Measurements from ENCODE around the gene KCNMB2.

DNA sequence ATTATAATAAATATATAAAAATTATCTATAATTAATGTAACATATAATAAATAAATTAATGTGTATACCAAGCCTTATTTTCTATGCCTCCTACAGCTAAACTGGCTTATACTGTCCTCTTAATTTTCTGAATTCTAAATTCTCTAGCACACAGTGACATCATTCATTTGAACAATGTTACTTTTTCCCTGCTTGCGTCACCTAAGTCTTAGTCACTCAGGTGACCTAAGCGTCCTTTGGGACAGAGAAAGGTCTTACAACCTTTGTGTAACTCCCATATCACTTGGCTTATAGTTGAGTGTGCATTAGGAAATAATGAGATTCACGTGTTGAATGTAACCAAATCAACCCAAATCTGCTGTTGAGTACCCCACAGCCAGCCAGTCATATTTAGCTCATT is 48.5 kb upstream of the KCNMB2 start:
- TF ChIP-seq, protein P1, sequence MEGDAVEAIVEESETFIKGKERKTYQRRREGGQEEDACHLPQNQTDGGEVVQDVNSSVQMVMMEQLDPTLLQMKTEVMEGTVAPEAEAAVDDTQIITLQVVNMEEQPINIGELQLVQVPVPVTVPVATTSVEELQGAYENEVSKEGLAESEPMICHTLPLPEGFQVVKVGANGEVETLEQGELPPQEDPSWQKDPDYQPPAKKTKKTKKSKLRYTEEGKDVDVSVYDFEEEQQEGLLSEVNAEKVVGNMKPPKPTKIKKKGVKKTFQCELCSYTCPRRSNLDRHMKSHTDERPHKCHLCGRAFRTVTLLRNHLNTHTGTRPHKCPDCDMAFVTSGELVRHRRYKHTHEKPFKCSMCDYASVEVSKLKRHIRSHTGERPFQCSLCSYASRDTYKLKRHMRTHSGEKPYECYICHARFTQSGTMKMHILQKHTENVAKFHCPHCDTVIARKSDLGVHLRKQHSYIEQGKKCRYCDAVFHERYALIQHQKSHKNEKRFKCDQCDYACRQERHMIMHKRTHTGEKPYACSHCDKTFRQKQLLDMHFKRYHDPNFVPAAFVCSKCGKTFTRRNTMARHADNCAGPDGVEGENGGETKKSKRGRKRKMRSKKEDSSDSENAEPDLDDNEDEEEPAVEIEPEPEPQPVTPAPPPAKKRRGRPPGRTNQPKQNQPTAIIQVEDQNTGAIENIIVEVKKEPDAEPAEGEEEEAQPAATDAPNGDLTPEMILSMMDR (IDR thresholded peaks at IDR 0.05 in 4 of 5, conservative IDR thresholded peaks at IDR 0.05 in 1 of 5): no peak
- no peak for TF ChIP-seq POLR2A (IDR thresholded peaks at IDR 0.05)

Measured in gastrocnemius medialis (tissue), 4 donors.